Glomerular visceral epithelial cell (primary cell): ENCODE data around the gene BAZ2A.
"Not testable (repeated sequence)": the region's sequence is repeated elsewhere in the genome, so short reads cannot be mapped to it uniquely, and the experiment has no call there.

Experiments used
- DNase-seq: peaks from one replicate; pipeline ENCODE4 v3.0.0-alpha.2; 2016; ENCODE audit errors: extremely low spot score

BAZ2A gene

DNA sequence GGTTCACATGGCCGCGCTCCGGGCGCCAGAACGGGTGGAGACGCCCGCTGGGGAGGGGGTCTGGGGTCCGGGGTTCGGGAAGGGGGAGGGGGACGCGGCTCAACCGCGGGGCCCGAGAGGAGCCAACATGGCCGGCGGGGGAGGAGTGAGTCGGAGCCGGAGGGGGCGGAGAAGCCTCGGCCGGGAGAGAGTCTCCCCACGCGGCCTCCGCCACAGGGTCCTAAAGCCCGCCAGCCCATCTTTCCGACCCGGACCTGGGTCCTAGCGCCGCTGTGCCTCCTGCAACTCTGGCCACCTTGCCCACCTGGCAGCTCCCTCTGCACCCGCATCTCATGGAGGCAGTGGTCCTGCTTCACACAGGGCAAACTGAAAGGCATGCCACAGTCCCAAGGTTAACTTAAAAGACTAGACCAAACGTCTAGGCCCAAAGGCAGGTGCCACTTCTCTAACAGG lies at the start of gene BAZ2A:
Gene BAZ2A (minus strand): TSS at position 147 of the 453 bp plus-strand sequence. CDS start 12,796 bp downstream, outside the sequence.
- DNase-seq = peak; percentile 75

GRCh38 chr12:56678852-56679251 lies 48.7 kb upstream of the BAZ2A start:
- DNase-seq = no peak

DNA sequence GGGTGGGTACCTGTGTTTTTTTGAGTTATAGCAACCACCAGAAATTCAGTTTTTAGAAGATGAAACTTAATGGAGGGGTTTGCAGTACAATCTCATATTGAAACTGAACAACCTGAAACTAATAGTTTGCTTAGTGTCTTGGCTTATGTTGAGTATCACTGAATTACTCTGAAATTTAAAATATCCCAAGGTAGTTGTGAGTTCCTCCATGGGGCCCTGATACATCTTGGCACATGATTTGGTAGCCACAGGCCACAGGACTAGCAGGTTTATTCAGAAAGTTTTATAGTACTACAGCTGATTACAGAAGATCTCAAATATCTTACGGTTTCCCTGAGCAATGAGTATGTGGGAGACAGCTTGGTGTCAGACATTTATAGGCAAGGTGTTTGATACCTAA lies 47.6 kb upstream of the BAZ2A start:
- DNase-seq = no peak

GRCh38 chr12:56676851-56677580 lies 46.9 kb upstream of the BAZ2A start:
- no peak for DNase-seq

DNA sequence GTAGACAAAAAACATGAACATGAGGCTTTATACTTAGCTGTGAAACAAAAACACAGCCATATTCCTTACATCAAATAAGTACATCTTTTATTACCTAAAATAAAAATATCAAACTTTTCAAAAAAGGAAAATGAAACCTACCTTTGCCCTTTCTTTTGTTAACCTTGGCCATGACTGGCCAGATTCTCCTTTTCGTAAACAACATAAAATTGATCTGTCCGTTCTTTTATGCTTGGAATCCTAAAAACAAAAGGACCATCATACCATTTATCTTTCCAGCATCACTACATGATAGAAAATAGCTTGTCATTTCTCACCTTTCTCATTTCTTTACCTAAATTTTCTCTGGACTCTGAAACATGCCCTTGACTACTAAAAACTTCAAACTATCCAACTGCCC lies 41.5 kb upstream of the BAZ2A start:
- DNase-seq = no peak

DNA sequence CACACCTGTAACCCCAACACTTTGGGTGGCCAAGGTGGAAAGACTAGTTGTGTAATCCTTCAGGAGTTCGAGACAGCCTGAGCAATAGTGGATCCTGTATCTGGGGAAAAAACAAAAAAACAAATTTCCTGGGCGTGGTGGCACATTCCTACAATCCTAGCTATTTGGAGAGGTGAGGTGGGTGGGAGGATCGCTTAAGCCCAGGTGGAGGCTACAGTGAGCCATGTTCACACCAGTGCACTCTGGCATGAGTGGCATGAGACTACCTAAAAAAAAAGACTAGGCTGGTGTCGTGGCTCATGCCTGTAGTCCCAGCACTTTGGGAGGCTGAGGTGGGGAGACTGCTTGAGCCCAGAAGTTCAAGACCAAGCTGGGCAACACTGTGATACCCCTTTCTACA lies 40.7 kb upstream of the BAZ2A start:
- no peak for DNase-seq

DNA sequence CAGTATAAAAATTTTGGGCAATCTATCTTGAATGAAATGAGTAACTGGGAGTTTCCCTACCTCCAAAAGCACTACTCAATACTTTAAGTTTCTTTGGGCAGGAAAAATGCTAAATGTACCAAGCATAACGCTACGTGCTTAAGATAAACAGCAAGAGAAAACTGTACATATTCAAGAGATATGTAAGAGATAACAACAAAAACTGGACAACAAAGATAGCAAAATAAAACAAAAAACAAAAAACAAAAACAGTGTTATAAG lies 38.0 kb upstream of the BAZ2A start:
- no peak for DNase-seq

DNA sequence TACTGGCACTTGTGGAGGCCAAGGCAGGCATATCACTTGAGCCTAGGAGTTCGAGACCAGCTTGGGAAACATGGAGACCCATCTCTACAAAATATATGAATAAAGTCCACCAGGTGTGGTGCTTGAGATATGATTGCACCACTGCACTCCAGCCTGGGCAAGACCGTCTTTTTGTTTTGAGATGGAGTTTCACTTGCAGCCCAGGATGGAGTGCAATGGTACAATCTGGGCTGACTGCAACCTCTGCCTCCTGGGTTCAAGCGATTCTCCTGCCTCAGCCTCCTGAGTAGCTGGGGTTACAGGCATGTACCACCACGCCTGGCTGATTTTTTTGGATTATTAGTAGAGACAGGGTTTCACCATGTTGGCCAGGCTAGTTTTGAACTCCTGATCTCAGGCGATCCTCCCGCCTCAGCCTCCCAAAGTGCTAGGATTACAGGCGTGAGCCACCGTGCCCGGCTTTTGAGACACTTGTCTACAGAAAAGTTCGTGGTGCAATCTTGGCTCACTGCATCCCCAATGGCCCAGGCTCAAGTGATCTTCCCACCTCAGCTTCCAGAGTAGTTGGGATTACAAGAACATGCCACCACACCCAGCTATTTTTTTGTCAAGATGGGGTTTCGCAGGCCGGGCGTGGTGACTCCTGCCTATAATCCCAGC lies 32.0 kb upstream of the BAZ2A start:
- no peak for DNase-seq

DNA sequence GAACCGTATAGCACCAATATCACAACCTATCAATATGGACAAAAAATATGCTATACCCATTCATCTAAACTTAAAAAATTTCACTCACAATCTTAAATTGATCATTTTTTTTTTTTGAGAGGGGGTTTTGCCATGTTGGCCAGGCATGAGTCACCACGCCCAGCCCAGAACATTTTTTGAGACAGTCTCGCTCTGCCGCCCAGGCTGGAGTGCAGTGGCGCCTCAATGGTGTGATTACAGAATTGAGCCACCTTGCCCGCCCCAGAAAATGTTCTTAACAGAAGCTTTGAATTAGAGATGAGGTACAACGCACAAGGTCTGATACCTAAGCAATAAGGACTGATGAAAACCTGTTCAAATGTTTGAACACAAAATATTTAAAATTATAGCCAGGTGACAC lies 31.4 kb upstream of the BAZ2A start:
- no peak for DNase-seq

DNA sequence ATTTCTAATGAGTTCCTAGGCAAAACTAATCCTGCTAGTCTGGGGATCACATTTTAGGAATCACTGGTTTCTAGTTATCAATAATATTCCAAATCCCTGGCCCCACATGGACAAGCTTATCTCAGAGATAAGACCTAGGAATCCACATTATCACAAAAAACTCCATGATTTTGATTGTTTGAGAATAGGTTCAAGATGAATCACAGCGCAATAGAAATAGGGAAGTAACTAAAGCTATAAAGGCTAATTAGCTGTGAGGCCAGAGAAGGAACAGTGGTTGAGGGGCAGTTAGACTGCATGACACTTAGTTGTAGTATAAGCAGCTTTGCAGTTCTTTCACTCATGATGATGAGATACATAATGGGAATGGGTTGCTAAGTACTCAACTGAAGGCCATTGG lies 28.8 kb upstream of the BAZ2A start:
- no peak for DNase-seq

DNA sequence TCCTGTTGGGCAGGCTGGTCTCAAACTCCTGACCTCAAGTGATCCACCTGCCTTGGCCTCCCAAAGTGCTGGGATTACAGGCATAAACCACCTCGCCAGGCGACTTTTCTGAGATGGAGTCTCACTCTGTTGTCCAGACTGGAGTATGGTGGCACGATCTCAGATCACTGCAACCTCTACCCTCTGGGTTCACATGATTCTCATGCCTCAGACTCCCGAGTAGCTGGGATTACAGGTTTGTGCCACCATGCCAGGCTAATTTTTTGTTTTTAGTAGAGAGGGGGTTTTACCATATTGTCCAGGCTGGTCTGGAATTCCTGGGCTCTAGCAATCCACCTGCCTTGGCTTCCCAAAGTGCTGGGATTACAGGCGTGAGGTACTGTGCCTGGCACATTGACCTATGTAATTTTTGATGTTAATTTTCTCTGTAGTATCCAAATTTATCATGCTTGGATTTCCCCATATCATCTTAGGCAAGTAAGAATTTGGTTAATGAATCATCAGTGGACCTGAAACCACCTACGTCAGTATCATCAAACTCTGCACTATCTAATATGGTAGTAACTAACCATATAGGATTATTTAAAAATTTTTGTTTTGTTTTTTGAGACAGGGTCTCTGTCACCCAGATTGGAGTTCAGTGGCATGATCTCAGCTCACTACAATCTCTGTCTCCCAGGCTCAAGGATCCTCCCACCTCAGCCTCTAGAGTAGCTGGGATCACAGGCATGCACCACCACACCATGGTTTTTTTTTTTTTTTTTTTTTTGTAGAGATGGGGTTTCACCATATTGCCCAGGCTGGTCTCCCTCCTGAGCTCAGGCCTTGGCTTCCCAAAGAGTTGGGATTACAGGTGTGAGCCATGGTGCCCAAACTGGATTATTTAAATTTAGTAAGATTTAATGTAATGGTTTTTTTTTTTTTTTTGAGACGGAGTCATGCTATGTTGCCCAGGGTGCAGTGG lies 27.6 kb upstream of the BAZ2A start:
- DNase-seq = no peak

- not testable (repeated sequence) for DNase-seq
Observed at GRCh38 chr12:56653781-56654180, 23.7 kb upstream of the BAZ2A start.

DNA sequence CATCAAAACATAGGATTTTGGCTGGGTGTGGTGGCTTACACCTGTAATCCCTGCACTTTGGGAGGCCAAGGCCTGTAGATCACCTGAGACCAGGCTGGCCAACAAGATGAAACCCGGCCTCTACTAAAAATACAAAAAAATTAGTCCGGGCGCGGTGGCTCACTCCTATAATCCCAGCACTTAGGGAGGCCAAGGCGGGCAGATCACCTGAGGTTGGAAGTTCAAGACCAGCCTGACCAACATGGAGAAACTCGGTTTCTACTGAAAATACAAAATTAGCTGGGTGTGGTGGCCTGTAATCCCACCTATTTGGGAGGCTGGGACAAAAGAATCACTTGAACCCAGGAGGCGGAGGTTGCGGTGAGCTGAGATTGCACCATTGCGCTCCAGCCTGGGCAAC lies 17.9 kb upstream of the BAZ2A start:
- not testable (repeated sequence) for DNase-seq

GRCh38 chr12:56645717-56646446 lies 15.8 kb upstream of the BAZ2A start, which contains the start of gene ATP5F1B:
TSS of gene ATP5F1B (minus strand) at chr12:56645984. CDS start at chr12:56645963, 21 bp downstream.
- DNase-seq = peak; percentile 99

- DNase-seq = no peak
Observed at GRCh38 chr12:56645201-56645716, 15.1 kb upstream of the BAZ2A start.

DNA sequence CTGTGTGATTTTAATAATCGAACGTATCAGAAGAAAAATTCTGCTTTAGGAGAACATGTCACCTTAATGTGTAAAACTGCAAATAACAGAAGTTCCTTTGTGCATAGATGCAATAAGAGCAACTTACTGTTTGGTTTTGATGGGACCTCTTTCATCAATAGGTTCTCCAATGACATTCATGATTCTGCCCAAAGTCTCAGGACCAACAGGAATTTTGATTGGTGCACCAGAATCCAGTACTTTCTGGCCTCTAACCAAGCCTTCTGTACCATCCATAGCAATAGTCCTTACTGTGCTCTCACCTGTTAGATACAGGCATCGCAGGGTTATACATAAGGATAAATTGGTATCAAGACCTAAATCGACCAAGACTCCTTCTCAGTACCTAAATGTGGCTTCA lies 14.5 kb upstream of the BAZ2A start:
- no peak for DNase-seq

DNA sequence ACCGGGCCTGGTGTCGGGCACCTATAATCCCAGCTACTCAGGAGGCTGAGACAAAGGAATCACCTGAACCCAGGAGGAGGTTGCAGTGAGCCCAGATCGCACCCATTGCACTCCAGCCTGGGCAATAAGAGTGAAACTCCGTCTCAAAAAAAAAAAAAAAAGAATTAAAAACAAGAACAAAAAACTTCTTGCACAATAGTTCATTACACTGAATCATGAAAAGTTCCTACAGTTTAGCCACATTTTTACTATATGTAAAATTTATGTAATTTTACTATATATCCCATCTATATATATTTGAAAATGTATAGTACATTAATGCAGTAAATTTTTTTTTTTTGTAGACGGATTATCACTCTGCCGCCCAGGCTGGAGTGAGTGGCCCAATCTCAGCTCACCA lies 11.1 kb upstream of the BAZ2A start:
- DNase-seq = no peak

DNA sequence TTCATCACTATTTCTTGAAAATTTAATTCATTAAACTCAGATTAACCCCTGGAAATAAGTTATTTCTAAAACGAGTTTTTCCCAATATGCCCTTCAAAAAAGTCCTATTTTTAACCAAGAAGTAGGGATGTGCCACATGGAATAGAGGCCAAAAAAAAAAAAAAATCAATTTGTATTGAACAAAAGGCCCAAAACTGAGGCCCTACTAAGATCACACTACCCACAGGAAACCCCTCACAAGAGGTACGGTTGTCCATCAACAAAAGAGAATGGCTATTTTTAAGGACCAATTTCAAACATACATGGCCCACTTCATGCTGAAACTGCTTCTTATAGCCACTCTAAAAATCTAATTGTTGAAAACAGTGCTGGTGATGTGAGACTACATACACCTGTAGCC lies 7.5 kb upstream of the BAZ2A start:
- no peak for DNase-seq

GRCh38 chr12:56636675-56637540 lies 6.8 kb upstream of the BAZ2A start:
- DNase-seq = peak; percentile 100
